NOMO-1 treated with dmso at 0.1 percent for 144 hours (cell line): ENCODE results near the gene HBA2.
"Not testable (repeated sequence)": the region's sequence is repeated elsewhere in the genome, so short reads cannot be mapped to it uniquely, and the experiment has no call there.

ENCODE experiments used
- DNase-seq: peaks from one replicate; lab custom pipeline; 2025; ENCODE audit not compliant: unreplicated experiment; lab: John Stamatoyannopoulos, UW

Gene HBA2

DNA sequence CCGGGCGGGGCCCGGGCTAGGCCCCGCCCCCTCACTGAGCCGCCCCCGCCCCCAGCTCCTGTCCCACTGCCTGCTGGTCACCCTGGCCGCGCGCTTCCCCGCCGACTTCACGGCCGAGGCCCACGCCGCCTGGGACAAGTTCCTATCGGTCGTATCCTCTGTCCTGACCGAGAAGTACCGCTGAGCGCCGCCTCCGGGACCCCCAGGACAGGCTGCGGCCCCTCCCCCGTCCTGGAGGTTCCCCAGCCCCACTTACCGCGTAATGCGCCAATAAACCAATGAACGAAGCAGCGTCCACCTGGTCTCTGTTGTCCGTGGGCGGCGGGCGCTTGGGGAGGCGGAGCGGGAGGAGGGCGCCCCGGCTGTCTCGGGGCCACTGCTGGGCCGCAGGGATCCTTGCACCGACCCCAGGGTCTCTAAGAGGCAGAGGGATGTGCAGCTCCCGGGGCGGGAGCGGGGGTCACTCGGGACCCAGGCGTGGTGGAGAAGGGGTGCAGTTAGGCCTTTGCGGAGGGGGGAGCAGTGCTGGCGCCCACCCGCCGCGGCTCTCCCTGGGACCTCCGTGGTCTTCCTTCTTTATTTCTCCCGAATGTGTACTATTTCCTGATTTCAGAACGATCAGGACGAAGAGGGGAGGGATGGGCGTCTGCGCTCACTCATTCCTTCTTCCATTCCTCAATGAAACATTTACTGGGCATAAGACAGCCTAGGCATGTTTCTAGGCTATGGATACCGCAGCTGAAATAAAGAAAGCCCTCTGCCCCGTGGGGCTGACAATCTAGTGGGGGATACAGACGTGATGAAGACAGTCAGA is 18.3 kb upstream of the HBA2 start:
- DNase-seq: no peak

DNA sequence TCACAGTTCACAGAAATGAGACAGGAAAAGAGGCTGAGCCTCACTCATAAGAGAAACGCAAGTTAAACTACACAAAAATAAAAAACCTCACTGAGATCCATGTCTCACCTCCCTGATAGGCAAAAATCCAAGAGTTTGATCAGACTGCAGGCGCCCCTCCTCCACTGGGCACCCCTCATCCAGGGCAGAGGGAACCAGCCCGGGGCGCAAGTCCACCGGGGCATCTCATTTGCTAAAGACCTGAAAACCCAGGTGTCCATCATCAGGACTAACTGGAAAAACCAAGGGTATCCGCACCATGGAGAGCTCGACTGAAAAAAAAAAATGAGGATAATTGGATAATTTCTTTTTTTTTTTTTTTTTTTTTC is 17.7 kb upstream of the HBA2 start:
- DNase-seq: no peak

DNA sequence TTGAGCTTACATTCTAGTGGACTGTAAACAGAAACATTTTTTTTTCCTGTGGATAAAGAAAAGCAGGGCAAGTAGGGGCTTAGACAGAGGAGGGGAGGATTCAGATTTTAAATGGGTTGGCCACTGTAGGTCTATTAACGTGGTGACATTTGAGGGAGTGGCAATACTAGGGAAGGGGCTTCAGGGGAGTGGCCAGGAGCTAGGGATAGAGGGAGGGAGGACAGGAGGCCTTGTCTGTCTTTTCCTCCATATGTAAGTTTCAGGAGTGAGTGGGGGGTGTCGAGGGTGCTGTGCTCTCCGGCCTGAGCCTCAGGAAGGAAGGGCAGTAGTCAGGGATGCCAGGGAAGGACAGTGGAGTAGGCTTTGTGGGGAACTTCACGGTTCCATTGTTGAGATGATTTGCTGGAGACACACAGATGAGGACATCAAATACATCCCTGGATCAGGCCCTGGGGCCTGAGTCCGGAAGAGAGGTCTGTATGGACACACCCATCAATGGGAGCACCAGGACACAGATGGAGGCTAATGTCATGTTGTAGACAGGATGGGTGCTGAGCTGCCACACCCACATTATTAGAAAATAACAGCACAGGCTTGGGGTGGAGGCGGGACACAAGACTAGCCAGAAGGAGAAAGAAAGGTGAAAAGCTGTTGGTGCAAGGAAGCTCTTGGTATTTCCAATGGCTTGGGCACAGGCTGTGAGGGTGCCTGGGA is 13.4 kb upstream of the HBA2 start:
- DNase-seq: no peak

DNA sequence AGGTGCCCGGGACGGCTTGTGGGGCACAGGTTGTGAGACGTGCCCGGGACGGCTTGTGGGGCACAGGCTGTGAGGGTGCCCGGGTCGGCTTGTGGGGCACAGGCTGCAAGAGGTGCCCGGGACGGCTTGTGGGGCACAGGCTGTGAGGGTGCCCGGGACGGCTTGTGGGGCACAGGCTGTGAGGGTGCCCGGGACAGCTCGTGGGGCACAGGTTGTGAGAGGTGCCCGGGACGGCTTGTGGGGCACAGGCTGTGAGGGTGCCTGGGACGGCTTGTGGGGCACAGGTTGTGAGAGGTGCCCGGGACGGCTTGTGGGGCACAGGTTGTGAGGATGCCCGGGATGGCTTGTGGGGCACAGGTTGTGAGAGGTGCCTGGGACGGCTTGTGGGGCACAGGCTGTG is 12.4 kb upstream of the HBA2 start:
- not testable (repeated sequence) for DNase-seq

DNA sequence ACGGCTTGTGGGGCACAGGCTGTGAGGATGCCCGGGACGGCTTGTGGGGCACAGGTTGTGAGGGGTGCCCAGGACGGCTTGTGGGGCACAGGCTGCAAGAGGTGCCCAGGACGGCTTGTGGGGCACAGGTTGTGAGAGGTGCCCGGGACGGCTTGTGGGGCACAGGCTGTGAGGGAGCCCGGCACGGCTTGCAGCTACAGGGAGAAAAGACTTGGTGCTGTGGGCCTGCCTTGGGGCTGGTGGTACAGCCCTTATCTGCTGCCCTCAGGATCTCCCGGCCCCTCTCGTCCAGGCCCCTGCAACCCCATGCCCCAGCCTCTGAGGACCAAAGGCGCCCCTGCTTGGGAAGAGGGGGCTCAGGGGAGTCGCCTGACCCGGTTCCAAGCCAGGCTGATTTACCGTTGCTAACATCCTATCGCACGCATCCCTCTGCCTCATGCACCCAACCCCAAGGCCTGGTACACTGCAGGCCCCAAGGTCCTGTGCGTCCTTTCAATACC is 11.9 kb upstream of the HBA2 start:
- DNase-seq: no peak

DNA sequence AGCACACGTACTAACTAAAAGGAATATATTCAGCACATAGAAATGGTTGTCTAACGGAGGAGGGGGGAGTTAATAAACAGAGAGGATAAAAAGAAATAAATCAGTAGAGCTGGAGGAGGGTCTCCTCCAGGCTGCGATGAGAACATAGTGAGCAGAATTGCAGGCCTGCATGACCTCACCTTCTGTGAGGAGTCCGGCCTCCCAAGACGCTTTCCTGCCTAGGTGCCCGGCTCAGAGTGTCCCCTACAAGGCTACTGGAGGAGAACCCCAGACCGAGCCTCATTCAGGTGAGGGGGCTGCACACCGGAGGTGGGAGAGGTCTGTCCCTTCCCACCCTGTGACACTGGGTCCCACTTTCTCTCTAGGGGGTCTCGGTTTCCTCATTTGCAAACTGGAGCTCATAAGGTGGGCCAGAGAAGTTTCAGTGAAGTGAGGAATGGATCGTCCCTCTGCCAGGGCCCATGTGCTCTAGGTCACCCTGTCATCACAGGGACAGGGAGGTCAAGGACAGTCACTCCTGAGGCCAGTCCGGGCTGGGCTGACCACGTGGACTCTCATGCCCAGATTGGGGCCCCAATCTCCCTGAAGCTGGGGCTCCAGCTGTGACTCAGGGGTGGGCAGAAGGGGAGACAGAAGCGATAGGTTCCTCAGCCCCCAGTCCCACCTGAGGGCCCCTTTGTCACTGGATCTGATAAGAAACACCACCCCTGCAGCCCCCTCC is 10.2 kb upstream of the HBA2 start:
- no peak for DNase-seq

DNA sequence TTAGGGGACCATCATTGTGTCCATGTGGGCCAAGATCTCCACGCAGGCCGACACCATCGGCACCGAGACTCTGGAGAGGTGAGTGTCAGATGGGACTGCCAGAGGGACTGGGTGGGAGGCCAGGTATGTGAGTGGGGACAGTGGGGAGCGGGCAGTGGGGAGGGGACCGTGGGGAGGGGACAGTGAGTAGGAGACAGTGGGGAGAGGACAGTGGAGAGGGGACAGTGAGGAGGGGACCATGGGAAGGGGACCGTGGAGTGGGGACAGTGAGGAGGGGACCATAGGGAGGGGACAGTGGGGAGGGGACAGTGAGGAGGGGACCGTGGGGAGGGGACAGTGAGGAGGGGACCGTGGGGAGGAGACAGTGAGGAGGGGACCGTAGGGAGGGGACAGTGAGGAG is 9.5 kb upstream of the HBA2 start:
- not testable (repeated sequence) for DNase-seq

DNA sequence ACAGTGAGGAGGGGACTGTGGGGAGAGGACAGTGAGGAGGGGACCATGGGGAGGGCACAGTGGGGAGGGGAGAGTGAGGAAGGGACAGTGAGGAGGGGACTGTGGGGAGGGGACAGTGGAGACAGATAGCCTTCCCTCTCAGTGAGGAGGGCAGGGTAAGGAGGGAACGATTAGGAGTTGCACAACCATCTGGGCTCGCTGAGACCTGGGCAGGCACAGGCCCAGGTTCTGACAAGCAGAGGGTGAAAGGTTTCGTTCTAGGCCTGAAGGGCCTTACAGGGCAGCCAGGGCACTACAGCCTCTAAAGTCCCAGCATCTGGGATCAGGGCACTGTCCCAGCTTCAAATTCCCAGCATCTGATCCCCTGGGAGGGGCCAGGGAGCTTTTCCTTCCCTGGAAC is 9.0 kb upstream of the HBA2 start:
- not testable (repeated sequence) for DNase-seq

DNA sequence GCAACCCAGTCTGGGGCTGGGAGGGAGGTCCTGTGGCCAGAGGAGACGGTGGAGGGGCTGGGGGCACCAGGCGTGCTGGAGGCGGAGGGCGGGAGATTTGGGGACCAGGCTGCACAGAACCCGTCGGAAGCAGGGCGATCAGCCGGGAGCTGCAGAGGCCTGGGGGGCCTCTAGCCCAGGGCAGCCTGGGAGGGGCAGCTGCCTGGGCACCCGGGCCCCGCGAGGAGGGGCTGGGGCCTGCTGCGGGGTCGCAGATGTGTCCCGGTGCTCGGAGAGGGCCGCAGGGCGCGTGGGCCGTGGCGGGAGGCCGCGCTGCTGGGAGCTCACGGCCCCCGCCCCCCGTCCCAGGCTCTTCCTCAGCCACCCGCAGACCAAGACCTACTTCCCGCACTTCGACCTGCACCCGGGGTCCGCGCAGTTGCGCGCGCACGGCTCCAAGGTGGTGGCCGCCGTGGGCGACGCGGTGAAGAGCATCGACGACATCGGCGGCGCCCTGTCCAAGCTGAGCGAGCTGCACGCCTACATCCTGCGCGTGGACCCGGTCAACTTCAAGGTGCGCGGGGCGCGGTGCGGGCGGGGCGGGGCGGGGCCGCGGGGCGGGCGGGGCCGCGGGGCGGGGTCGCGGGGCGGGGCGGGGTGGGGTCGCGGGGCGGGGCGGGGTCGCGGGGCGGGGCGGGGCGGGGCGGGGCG is 8.4 kb upstream of the HBA2 start:
- not testable (repeated sequence) for DNase-seq

DNA sequence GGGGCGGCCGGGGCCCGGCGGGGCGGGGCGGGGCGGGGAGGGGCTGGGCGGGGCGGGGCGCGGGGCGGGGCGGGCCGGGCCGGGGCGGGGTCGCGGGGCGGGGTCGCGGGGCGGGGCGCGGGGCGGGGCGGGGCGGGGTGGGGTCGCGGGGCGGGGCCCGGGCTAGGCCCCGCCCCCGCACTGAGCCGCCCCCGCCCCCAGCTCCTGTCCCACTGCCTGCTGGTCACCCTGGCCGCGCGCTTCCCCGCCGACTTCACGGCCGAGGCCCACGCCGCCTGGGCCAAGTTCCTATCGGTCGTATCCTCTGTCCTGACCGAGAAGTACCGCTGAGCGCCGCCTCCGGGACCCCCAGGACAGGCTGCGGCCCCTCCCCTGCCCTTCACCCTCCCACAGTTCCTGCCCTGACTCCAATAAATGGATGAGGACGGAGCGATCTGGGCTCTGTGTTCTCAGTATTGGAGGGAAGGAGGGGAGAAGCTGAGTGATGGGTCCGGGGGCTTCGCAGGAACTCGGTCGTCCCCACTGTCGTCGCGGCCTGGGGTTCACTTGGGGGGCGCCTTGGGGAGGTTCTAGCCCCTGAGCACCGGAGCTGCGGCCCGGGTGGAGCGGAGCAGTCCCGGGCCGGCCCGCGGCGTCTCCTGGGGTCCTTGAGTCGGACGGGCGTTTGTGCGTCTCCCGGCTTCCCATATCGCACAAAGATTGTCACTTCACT is 7.7 kb upstream of the HBA2 start:
- no peak for DNase-seq

DNA sequence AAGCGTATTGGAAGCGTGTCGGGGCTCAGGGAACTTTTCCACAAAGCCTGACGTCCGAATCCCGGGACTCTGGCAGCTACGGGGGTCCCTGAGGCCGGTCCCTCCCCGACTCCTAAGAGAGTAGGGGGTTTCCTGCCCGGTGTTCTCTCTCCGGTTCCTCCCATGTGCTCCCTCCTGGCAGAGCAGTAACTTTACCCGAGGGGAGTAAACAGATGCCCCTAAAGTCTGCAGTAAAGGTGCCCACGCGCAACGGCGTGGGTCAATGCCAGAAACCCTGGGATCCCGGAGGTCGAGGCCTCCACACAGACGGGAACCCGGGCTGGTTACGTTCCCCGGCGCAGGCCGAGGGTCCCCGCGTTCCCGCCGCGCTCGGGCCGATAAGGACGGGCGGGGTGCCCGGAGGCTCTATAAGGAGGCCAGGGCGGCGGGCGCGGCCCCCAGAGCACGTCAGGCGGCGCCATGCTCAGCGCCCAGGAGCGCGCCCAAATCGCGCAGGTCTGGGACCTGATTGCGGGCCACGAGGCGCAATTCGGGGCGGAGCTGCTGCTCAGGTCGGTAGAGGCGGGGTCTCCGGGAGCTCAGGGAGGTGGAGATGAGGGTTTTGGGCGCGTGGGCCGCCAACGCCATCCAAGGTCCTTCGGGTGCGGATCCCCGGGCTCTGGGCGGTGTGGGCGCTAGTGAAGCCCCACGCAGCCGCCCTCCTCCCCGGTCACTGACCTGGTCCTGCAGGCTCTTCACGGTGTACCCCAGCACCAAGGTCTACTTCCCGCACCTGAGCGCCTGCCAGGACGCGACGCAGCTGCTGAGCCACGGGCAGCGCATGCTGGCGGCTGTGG is 6.9 kb upstream of the HBA2 start, which contains the start of gene HBM:
TSS of gene HBM (plus strand) at position 440 of the 836 bp plus-strand sequence. CDS start at position 460, 20 bp downstream.
- no peak for DNase-seq

DNA sequence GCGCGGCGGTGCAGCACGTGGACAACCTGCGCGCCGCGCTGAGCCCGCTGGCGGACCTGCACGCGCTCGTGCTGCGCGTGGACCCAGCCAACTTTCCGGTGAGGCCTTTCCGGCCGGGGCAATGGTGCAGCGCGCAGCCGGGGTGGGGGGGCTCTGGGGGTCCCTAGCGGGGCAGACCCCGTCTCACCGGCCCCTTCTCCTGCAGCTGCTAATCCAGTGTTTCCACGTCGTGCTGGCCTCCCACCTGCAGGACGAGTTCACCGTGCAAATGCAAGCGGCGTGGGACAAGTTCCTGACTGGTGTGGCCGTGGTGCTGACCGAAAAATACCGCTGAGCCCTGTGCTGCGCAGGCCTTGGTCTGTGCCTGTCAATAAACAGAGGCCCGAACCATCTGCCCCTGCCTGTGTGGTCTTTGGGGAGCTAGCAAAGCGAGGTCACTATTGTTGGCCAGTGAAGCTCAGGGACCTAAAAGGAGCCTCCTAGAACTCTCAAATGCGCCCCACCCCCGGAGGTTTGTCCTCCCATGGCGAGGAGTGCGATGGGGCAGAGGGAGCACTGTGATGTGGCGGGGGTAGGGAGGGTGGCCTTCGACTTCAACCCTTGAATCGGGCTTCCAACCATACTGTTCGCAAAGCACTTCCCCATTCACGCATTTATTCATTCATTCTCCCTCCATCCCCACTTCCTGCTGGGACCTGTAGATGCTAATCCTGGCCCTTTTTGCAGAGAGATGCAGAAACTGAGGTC is 6.1 kb upstream of the HBA2 start:
- no peak for DNase-seq

DNA sequence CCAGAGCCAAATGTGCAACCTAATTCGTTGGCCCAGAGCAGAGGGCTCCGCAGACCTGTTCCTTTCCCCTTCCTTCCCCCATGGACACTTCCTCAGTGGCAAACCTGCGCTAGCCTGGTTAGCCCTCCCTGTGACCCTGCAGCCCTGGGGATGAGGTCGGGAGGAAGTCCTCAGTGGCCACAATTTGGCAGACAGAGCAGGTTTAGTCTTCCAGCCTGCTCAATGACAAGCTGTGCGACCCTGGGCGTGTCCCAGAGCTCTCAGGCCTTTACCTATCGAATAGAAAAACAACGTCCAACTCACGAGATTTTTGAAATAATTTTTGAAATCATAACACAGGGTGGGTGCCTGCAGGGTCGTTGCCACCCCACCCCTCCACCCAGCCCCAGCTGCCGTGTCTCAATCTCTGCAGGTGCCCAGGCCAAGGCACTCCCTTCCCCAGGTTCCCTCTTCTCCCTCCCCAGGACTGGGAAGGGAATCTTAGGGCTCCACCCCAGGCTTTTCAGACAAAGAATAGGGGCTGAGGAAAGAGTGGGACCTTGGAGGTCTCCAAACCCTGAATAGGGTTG is 5.5 kb upstream of the HBA2 start:
- no peak for DNase-seq

DNA sequence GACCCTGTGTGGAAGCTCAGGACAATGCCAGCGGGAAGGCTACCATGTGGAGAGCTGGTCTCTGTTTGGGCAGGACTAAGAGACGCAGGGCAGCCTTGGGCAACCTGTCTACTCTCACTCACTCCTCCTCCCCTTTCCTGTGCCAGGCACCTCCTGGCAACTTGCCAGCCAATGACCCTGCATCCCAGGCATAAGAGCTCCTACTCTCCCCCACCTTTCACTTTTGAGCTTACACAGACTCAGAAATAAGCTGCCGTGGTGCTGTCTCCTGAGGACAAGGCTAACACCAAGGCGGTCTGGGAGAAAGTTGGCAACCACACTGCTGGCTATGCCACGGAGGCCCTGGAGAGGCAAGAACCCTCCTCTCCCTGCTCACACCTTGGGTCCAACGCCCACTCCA is 4.3 kb upstream of the HBA2 start:
- no peak for DNase-seq

DNA sequence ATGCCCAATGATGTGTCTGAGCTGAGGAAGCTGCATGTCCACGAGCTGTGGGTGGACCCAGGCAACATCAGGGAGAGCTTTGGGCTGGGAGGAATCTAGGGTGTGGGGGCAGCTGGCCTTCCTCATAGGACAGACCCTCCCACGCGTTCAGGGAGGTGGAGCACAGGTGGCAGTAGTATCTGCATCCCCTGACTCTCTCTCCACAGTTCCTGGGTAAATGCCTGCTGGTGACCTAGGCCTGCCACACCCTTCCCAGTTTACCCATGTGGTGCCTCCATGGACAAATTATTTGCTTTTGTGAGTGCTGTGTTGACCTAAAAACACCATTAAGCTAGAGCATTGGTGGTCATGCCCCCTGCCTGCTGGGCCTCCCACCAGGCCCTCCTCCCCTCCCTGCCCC is 3.7 kb upstream of the HBA2 start:
- no peak for DNase-seq

DNA sequence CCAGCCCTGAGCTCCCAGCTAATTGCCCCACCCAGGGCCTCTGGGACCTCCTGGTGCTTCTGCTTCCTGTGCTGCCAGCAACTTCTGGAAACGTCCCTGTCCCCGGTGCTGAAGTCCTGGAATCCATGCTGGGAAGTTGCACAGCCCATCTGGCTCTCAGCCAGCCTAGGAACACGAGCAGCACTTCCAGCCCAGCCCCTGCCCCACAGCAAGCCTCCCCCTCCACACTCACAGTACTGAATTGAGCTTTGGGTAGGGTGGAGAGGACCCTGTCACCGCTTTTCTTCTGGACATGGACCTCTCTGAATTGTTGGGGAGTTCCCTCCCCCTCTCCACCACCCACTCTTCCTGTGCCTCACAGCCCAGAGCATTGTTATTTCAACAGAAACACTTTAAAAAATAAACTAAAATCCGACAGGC is 2.6 kb upstream of the HBA2 start:
- DNase-seq: not testable (repeated sequence)

DNA sequence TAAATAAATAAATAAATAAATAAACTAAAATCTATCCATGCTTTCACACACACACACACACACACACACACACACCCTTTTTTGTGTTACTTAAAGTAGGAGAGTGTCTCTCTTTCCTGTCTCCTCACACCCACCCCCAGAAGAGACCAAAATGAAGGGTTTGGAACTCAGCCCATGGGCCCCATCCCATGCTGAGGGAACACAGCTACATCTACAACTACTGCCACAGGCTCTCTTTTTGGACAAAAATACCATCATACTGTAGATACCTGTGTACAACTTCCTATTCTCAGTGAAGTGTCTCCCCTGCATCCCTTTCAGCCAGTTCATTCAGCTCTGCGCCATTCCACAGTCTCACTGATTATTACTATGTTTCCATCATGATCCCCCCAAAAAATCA is 1.9 kb upstream of the HBA2 start:
- DNase-seq: no peak

DNA sequence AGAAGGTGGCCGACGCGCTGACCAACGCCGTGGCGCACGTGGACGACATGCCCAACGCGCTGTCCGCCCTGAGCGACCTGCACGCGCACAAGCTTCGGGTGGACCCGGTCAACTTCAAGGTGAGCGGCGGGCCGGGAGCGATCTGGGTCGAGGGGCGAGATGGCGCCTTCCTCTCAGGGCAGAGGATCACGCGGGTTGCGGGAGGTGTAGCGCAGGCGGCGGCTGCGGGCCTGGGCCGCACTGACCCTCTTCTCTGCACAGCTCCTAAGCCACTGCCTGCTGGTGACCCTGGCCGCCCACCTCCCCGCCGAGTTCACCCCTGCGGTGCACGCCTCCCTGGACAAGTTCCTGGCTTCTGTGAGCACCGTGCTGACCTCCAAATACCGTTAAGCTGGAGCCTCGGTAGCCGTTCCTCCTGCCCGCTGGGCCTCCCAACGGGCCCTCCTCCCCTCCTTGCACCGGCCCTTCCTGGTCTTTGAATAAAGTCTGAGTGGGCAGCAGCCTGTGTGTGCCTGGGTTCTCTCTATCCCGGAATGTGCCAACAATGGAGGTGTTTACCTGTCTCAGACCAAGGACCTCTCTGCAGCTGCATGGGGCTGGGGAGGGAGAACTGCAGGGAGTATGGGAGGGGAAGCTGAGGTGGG is 657 bp downstream of the HBA2 start:
- DNase-seq: not testable (repeated sequence)
